ENCODE results near the gene LTA4H.
A peak's percentile ranks its signal among the peaks of the same experiment; 100 is the strongest.
"Not testable (repeated sequence)": the region's sequence is repeated elsewhere in the genome, so short reads cannot be mapped to it uniquely, and the experiment has no call there.

The LTA4H gene

GRCh38 chr12:96035283-96036236, at the start of gene LTA4H:
Gene LTA4H (minus strand): TSS chr12:96035587. CDS start chr12:96035519, 68 bp downstream.
- FAIRE-seq (peak; percentile 66), DNase-seq (ENCODE audit: insufficient read length, low spot score) (peak; percentile 92)

GRCh38 chr12:96084624-96085023, 49.2 kb upstream of the LTA4H start:
- no peak for DNase-seq (ENCODE audit: insufficient read length, low spot score)
- FAIRE-seq, result no peak

- FAIRE-seq (no peak), DNase-seq (ENCODE audit: insufficient read length, low spot score) (no peak)
Observed at GRCh38 chr12:96083020-96083719, 47.8 kb upstream of the LTA4H start.

- FAIRE-seq (no peak), DNase-seq (ENCODE audit: insufficient read length, low spot score) (no peak)
Observed at GRCh38 chr12:96081596-96081995, 46.2 kb upstream of the LTA4H start.

GRCh38 chr12:96078231-96079135, 43.1 kb upstream of the LTA4H start:
- no peak for FAIRE-seq

GRCh38 chr12:96077081-96077480, 41.7 kb upstream of the LTA4H start:
- no peak for DNase-seq (ENCODE audit: insufficient read length, low spot score)
- FAIRE-seq, result no peak

More at GRCh38 chr12:96078231-96079135, 43.1 kb upstream of the LTA4H start:
- DNase-seq (ENCODE audit: insufficient read length, low spot score), result no peak

GRCh38 chr12:96075560-96075959, 40.2 kb upstream of the LTA4H start:
- FAIRE-seq (no peak), DNase-seq (ENCODE audit: insufficient read length, low spot score) (no peak)

- DNase-seq (ENCODE audit: insufficient read length, low spot score) (no peak), FAIRE-seq (no peak)
Observed at GRCh38 chr12:96073346-96074330, 38.3 kb upstream of the LTA4H start.

GRCh38 chr12:96070670-96071279, 35.4 kb upstream of the LTA4H start:
- FAIRE-seq (peak; percentile 40), DNase-seq (ENCODE audit: insufficient read length, low spot score) (no peak)

- DNase-seq (ENCODE audit: insufficient read length, low spot score) (no peak), FAIRE-seq (no peak)
Observed at GRCh38 chr12:96069511-96070231, 34.3 kb upstream of the LTA4H start.

GRCh38 chr12:96068636-96069035, 33.2 kb upstream of the LTA4H start:
- FAIRE-seq, result no peak
- DNase-seq (ENCODE audit: insufficient read length, low spot score), result no peak

DNA sequence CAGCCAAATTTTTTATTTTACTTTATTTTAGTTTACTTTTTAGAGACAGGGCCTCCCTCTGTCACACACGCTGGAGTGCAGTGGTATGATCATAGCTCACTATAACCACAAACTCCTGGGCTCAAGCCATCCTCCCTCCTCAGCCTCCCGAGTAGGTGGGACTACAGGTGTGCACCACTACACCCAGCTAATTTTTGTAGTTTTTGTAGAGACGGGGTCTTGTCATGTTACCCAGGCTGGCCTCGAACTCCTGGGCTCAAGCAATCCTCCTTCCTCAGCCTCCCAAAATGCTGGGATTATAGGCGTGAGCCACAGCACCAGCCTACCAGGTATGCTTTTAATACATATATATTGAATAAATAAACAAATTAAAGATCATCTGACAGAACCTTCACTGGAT, 32.7 kb upstream of the LTA4H start:
- DNase-seq (ENCODE audit: insufficient read length, low spot score) (no peak), FAIRE-seq (no peak)

DNA sequence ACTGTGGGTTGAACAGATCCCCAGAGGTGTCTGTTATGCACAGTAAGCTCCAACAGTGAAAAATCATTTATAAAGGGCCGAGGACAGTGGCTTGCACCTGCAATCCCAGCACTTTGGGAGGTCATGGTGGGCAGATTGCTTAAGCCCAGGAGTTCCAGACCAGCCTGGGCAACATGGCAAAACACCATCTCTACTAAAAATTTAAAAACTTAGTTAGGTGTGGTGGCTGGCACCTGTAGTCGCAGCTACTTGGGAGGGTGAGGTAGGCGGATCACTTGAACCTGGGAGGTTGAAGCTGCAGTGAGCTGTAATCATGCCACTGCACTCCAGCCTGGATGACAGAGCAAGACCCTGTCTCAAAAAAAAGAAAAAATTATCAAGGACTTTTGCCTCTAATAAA, 30.4 kb upstream of the LTA4H start:
- DNase-seq (ENCODE audit: insufficient read length, low spot score); FAIRE-seq: not testable (repeated sequence)

DNA sequence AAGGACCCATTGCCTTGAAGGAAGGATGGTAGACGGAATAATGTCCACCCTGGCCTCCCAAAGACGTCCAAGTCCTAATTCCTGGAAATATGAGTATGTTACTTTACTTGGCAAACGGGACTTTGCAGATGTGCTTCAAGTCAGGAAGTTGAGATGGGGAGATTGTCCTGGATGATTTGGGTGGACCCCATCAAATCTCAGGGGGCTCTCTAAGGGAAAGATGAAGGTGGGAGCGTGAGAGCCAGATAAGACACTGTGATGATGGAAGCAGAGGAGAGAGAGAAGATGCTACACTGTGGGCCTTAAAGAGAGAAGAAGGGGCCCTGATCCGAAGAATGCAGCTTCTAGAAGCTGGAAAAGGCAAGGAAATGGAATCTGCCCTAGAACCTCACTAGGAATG, 29.6 kb upstream of the LTA4H start:
- FAIRE-seq (no peak), DNase-seq (ENCODE audit: insufficient read length, low spot score) (no peak)

DNA sequence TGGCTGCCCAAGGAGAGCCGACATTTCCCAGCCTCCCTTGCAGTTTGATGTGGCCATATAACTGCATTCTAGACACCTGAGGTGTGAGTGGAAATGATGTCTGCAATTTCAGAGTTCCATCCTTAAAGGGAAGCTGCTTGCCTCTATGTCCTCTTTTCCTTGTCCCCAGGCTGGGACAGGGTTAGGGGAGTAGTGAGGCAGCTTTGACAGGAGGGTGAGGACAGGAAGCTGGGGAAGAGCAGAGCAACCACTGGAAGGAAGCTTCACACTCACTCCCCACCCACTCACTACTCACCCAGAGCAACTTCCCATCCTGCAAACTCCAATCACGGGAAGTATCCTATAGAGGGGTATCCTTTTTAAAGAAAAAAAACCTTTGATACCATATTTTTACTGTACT, 28.9 kb upstream of the LTA4H start:
- FAIRE-seq (no peak), DNase-seq (ENCODE audit: insufficient read length, low spot score) (no peak)

DNA sequence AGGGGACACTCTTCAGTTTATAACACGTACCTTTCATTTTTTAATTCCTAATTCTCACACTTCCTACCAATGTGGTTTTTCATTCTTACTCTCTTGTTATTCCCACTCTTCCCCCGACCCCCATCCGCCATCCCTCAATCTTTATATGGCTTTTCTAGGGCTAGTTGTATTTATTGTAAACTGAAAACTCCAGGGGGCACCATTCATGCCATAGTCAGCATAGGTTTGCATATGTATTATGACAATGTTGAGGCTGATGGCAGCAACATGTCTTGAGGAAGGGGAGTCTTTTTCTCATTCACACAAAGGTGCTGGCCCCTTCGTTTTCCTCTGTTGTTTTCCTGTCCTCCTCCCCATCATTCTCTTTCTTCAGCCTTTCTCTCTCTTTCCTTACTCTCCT, 27.7 kb upstream of the LTA4H start:
- DNase-seq (ENCODE audit: insufficient read length, low spot score), result peak; percentile 38
- FAIRE-seq, result peak; percentile 42

DNA sequence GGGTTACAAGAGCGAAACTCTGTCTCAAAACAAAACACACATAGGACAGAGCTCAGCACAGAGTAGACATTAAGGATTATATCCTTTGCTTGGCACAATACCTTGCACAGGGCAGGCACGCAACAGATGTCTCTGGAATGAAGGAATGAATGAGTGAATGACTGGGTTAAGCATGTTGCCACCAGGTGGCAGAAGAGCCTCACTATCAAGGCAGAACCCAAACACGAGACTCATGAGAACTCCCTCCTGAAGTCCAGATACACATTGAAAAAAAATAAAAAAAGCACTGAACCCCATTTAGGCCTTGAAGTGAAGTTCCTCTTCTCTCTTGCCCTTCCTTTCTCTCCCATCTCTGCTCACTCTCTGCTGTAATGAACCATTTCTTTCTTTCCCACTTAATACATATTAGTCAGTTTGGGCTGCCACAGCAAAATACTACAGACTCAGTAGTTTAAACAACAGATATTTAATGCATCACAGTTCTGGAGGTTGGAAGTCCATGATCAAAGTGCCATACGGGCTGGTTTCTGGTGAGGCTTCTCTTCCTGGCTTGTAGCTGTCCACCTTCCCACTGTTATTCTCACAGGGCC, 26.6 kb upstream of the LTA4H start:
- DNase-seq (ENCODE audit: insufficient read length, low spot score), result peak; percentile 70
- FAIRE-seq, result no peak

GRCh38 chr12:96061323-96061722, 25.9 kb upstream of the LTA4H start:
- DNase-seq (ENCODE audit: insufficient read length, low spot score) (no peak), FAIRE-seq (no peak)
